CD4-positive, alpha-beta T cell treated with Interleukin-15 for 1 hour (primary cell): ENCODE measurements around the gene ARHGAP18.

Experiments used
- DNase-seq: peaks from one replicate; pipeline ENCODE4 v3.0.0-alpha.2; 2020

ARHGAP18 gene

GRCh38 chr6:129665555-129665954 is 44.4 kb downstream of the ARHGAP18 start:
- no peak for DNase-seq

- no peak for DNase-seq
Measured at GRCh38 chr6:129663531-129663930, 46.4 kb downstream of the ARHGAP18 start.

GRCh38 chr6:129662980-129663431 is 47.0 kb downstream of the ARHGAP18 start:
- no peak for DNase-seq

- DNase-seq: no peak
Measured at GRCh38 chr6:129662406-129662766, 47.6 kb downstream of the ARHGAP18 start.

GRCh38 chr6:129661536-129662405 is 48.2 kb downstream of the ARHGAP18 start:
- no peak for DNase-seq

GRCh38 chr6:129660346-129660676 is 49.7 kb downstream of the ARHGAP18 start:
- DNase-seq: no peak

GRCh38 chr6:129659590-129660345 is 50.2 kb downstream of the ARHGAP18 start:
- no peak for DNase-seq

GRCh38 chr6:129659167-129659566 is 50.8 kb downstream of the ARHGAP18 start:
- DNase-seq: no peak

GRCh38 chr6:129657483-129657882 is 52.5 kb downstream of the ARHGAP18 start:
- no peak for DNase-seq

GRCh38 chr6:129655334-129655733 is 54.6 kb downstream of the ARHGAP18 start:
- no peak for DNase-seq

- DNase-seq: no peak
Measured at GRCh38 chr6:129653746-129654145, 56.2 kb downstream of the ARHGAP18 start.

- DNase-seq: no peak
Measured at GRCh38 chr6:129653229-129653628, 56.7 kb downstream of the ARHGAP18 start.

GRCh38 chr6:129651291-129651691 is 58.7 kb downstream of the ARHGAP18 start:
- no peak for DNase-seq

GRCh38 chr6:129648819-129649491 is 61.0 kb downstream of the ARHGAP18 start:
- no peak for DNase-seq

GRCh38 chr6:129647044-129647443 is 62.9 kb downstream of the ARHGAP18 start:
- no peak for DNase-seq

- DNase-seq: no peak
Measured at GRCh38 chr6:129646642-129647041, 63.3 kb downstream of the ARHGAP18 start.

GRCh38 chr6:129645830-129646579 is 64.0 kb downstream of the ARHGAP18 start:
- no peak for DNase-seq

- DNase-seq: no peak
Measured at GRCh38 chr6:129645106-129645829, 64.7 kb downstream of the ARHGAP18 start.

GRCh38 chr6:129644567-129645015 is 65.4 kb downstream of the ARHGAP18 start:
- no peak for DNase-seq

- no peak for DNase-seq
Measured at GRCh38 chr6:129643968-129644367, 66.0 kb downstream of the ARHGAP18 start.

- DNase-seq: no peak
Measured at GRCh38 chr6:129643176-129643575, 66.8 kb downstream of the ARHGAP18 start.

GRCh38 chr6:129642322-129642721 is 67.7 kb downstream of the ARHGAP18 start:
- no peak for DNase-seq
